GM10266 (cell line): ENCODE results near the gene CD226.

Experiments used
- DNase-seq: peaks from one replicate; pipeline ENCODE4 v3.0.0; 2012; ENCODE audit errors: extremely low spot score
- TF ChIP-seq, protein P1 (sequence below): IDR thresholded peaks from 2 replicates; pipeline ENCODE4 v1.5.1; 2012; ENCODE audit warnings: mild to moderate bottlenecking, low read depth; ENCODE audit not compliant: control insufficient read depth, insufficient read depth; ENCODE audit errors: missing control alignments

Gene CD226

GRCh38 chr18:69878213-69878933 is 69.3 kb downstream of the CD226 start:
- no peak for DNase-seq

DNA sequence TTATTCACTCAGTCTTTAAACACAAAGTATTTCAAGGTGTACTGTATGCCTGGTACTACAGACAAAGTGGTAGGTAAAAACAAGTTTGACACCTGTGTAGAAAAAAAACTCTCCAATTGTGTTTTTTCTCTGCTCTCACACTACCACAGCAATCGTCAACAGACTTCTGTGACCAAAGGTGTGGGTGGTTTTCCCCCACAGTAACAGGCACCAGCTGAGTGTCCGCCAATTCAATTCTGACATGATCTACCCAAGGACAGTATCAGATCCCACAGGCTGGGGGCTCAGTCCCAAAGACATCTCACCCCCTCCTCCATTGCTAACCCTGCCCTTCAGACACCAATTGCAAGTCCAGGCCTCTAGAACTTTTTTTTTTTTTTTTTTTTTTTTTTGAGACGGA is 71.2 kb downstream of the CD226 start:
- DNase-seq = no peak
- TF ChIP-seq, protein P1, sequence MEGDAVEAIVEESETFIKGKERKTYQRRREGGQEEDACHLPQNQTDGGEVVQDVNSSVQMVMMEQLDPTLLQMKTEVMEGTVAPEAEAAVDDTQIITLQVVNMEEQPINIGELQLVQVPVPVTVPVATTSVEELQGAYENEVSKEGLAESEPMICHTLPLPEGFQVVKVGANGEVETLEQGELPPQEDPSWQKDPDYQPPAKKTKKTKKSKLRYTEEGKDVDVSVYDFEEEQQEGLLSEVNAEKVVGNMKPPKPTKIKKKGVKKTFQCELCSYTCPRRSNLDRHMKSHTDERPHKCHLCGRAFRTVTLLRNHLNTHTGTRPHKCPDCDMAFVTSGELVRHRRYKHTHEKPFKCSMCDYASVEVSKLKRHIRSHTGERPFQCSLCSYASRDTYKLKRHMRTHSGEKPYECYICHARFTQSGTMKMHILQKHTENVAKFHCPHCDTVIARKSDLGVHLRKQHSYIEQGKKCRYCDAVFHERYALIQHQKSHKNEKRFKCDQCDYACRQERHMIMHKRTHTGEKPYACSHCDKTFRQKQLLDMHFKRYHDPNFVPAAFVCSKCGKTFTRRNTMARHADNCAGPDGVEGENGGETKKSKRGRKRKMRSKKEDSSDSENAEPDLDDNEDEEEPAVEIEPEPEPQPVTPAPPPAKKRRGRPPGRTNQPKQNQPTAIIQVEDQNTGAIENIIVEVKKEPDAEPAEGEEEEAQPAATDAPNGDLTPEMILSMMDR = no peak

More at GRCh38 chr18:69878213-69878933, 69.3 kb downstream of the CD226 start:
- TF ChIP-seq, protein P1 = no peak

DNA sequence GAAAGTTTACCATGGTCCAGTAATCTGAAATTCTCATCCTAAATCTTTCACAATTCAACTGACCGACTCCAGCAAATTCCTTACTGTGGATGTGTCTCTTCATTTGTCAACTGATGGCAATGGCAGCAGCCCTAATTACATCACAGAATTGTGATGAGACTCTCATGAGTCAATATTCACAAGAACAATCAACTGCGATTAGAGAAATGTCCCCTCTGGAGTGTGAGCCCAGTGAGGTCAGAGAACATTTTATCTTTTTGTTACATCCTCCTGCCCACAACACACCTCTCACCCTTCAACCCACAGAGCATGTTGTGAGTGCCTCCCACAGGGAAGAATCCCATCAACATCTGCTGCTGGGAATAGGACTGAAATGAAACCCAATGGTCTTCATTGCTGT is 73.6 kb downstream of the CD226 start:
- no peak for DNase-seq
- TF ChIP-seq, protein P1 = no peak

- no peak for DNase-seq
- TF ChIP-seq, protein P1 = no peak
Measured at GRCh38 chr18:69872661-69873060, 75.0 kb downstream of the CD226 start.

DNA sequence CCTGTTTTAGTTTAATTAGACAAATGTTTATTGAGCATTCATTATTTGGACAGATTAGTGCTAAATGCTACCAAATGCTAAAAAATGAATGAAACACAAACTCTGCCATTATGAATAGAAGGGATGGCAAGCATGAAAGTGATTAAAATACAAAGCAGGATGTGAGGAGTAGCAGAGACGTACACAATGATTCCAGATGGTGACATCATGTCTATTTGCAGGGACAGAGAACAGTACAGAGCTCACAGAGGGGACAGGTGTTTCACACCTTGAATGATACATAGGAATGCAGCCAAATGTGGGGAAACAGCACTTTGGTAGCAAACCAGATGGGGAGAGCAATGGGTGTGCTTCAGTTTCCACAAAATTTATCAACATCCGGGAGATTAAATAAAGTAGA is 76.3 kb downstream of the CD226 start:
- TF ChIP-seq, protein P1 = no peak
- DNase-seq = no peak

DNA sequence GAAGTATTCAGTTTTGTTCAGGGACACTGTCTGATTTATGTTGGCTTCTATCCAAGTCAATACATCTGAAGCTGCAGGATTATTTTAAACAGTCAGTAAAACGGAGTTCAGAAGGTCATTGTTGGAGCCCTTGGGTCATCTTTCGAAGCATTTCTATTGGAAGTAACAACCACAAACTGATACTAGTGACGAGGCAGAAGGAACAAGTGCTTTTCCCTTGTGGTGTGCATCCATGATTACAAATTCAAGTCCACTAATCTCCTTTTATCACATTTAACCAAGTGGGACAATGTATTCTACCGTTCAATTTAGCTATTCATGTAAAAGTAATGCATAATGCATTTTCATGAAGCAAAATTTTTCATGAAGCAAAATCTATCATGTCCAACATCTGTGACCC is 76.9 kb downstream of the CD226 start:
- no peak for DNase-seq

DNA sequence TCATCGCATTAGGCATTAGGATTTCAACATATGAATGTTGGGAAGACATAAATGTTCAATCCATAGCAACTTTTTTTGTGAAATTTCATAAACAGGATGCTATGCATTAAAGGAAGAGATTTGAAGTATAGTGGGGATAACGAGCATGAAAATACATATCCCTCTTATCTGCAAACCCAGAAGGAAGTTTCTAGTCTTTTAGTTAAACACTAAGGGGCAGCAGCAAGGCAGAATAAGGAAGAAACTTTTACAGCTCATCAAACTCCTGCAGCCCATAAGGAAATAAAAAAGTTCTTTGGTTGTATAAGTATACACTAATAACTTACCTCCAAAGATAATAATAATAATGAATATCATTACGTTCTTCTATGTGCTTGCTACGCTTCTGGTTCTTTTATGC is 81.5 kb downstream of the CD226 start:
- DNase-seq = no peak
- TF ChIP-seq, protein P1 = no peak

More for the DNA sequence above, 76.9 kb downstream of the CD226 start:
- TF ChIP-seq, protein P1 = no peak
